ENCODE data around the gene PTPRT. TPM values are rescaled to one million over a fixed set of nuclear protein-coding genes. Genes with fewer than 3 reads are reported as not detected.

Gene PTPRT
- total RNA-seq, 6 experiments from 2014 or later, result not detected

DNA sequence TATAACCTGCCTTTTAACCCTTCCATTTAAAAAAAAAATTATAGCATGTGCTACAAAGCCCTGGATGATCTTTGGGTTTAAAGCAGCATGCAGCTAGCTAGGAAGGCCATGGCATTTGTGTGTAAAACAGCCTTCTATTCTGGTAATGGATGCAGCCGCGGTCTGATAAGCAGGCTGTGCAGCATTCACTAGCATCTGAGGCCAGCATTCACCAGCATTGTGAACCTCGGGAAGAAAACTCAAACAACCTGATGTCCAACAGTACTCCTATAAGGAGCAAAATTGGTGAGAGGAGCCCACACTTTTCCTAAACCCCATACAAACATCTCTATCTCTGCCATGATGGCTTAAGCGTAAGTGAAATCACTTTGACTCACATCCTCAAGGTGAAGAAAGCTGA, 265.5 kb downstream of the PTPRT start:
- peaks cover 56% of the 10 kb centered on the region for H3K9me3 Mint-ChIP-seq
- no peak overlapping the region for H3K4me3 Mint-ChIP-seq
- no peaks in the 10 kb centered on the region; the same call in 1 of the 2 replicates for H3K27me3 Mint-ChIP-seq (ENCODE audit: insufficient read depth)
- H3K4me1 Mint-ChIP-seq (ENCODE audit: low read depth), result no peaks in the 10 kb centered on the region
- TF ChIP-seq, protein P1, sequence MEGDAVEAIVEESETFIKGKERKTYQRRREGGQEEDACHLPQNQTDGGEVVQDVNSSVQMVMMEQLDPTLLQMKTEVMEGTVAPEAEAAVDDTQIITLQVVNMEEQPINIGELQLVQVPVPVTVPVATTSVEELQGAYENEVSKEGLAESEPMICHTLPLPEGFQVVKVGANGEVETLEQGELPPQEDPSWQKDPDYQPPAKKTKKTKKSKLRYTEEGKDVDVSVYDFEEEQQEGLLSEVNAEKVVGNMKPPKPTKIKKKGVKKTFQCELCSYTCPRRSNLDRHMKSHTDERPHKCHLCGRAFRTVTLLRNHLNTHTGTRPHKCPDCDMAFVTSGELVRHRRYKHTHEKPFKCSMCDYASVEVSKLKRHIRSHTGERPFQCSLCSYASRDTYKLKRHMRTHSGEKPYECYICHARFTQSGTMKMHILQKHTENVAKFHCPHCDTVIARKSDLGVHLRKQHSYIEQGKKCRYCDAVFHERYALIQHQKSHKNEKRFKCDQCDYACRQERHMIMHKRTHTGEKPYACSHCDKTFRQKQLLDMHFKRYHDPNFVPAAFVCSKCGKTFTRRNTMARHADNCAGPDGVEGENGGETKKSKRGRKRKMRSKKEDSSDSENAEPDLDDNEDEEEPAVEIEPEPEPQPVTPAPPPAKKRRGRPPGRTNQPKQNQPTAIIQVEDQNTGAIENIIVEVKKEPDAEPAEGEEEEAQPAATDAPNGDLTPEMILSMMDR (IDR thresholded peaks at IDR 0.05), result no peak
- H3K27ac Mint-ChIP-seq, result no peak overlapping the region
- H3K36me3 Mint-ChIP-seq (ENCODE audit: low read depth), result peaks cover 17% of the 10 kb centered on the region; the same call in 1 of the 2 replicates
- no peak for DNase-seq

DNA sequence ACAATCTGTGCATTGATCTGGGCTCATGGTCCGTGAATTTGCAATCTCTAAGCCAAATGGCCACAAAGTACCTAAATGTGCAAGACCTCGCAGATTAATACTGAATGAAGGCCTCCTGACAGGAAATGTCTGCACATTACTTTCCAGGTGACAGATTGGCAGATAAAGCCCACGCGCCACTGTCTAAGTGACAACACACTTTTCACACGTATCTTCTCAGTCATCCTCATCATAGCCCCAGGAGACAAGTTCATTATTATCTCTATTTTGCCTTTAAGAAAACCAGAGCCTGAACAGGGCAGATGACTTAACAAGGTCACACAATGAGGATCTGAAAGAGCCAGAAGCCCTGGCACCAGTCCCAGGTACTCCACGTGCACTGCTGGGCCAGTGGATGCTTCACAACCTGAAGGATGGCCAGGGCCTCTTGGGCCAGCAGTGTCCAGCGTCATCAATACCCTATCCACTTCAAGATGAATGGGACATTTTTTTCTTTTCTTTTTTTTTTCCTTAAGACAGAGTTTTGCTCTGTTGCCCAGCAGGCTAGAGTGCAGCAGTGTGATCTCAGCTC, 266.3 kb downstream of the PTPRT start:
- H3K4me3 Mint-ChIP-seq, result no peak overlapping the region
- H3K27me3 Mint-ChIP-seq (ENCODE audit: insufficient read depth), result no peaks in the 10 kb centered on the region; the same call in 1 of the 2 replicates
- no peak for DNase-seq
- peaks cover 57% of the 10 kb centered on the region for H3K9me3 Mint-ChIP-seq
- no peak overlapping the region for H3K27ac Mint-ChIP-seq
- no peaks in the 10 kb centered on the region for H3K4me1 Mint-ChIP-seq (ENCODE audit: low read depth)
- peaks cover 17% of the 10 kb centered on the region for H3K36me3 Mint-ChIP-seq (ENCODE audit: low read depth)
- TF ChIP-seq, protein P1 (IDR thresholded peaks at IDR 0.05), result no peak

DNA sequence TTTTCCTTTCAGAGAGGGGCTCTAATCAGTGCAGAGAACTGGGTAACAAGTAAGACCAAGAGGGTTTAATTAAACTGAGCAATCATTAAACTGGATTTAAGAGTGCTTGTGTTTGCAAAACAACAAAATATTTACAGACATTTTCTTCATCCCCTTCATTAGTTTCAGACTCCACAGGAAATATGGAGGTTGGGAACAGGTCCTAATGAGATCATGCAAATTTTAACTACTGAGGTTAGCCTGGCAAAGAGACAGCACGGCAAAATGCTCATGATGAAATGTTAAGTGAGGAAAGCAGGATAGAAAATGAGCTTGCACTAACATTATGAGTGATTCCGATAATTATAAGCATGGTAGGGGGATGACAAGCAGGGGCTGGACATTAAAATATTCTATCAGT, 268.9 kb downstream of the PTPRT start:
- no peak for DNase-seq
- no peaks in the 10 kb centered on the region for H3K4me1 Mint-ChIP-seq (ENCODE audit: low read depth)
- H3K27me3 Mint-ChIP-seq (ENCODE audit: insufficient read depth), result no peaks in the 10 kb centered on the region; the same call in 1 of the 2 replicates
- H3K27ac Mint-ChIP-seq, result no peak overlapping the region
- H3K36me3 Mint-ChIP-seq (ENCODE audit: low read depth), result peaks cover 7% of the 10 kb centered on the region
- TF ChIP-seq, protein P1 (IDR thresholded peaks at IDR 0.05), result no peak
- H3K9me3 Mint-ChIP-seq, result peaks cover 50% of the 10 kb centered on the region
- no peak overlapping the region for H3K4me3 Mint-ChIP-seq

DNA sequence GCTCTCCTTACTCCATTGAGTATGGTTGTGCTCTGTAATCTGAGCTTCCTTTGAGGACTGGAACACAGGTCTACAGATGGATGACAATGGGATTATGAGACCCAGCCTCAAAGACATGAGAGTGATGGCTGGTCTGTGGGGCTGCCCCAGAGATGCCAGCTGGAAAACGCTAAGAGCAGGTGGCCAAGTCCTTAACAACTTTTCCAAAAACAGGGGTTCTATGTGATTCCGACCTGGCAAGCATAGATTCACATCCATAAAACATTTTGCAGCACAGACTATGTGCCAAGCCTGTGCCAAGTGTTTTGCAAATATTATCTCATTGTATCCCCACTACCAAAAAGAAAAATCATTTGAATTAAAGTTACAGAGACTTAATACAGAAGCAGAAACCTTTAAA, 270.4 kb downstream of the PTPRT start:
- H3K27ac Mint-ChIP-seq, result no peak overlapping the region
- H3K4me3 Mint-ChIP-seq, result no peak overlapping the region
- peaks cover 7% of the 10 kb centered on the region for H3K36me3 Mint-ChIP-seq (ENCODE audit: low read depth)
- H3K4me1 Mint-ChIP-seq (ENCODE audit: low read depth), result no peaks in the 10 kb centered on the region
- TF ChIP-seq, protein P1 (IDR thresholded peaks at IDR 0.05), result no peak
- DNase-seq, result no peak
- H3K27me3 Mint-ChIP-seq (ENCODE audit: insufficient read depth), result no peaks in the 10 kb centered on the region; the same call in 1 of the 2 replicates
- peaks cover 50% of the 10 kb centered on the region for H3K9me3 Mint-ChIP-seq

DNA sequence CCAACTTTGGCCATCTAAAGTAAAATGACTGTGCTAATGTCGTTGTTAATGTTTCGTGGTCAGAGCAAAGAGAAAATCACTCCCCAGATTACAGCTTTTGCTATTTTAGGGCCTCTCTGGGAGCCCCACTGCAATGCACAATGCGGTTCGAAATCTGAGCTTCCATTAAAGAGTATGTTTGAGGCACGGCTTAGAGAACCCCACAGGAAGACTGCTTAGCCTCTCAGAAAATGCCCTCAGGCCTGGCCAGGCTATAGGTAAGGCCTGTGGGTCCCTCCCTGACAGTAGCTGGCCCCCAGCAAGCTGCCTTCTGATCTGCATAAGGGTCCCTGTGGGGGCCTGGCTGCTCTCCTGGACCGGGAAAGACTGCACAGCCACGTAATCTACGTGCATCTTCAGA, 274.6 kb downstream of the PTPRT start:
- Mint-ChIP-seq H3K4me3 (no peak overlapping the region), H3K27ac (no peak overlapping the region), H3K4me1 (ENCODE audit: low read depth) (no peaks in the 10 kb centered on the region), H3K27me3 (ENCODE audit: insufficient read depth) (no peaks in the 10 kb centered on the region), H3K9me3 (peaks cover 38% of the 10 kb centered on the region), H3K36me3 (ENCODE audit: low read depth) (no peaks in the 10 kb centered on the region; the same call in 1 of the 2 replicates)
- TF ChIP-seq, protein P1 (IDR thresholded peaks at IDR 0.05), result no peak
- DNase-seq, result no peak
